GM18951 (cell line): ENCODE data around the gene PRH2.

Source experiments
- POLR2A ChIP-seq: IDR thresholded peaks from 4 replicates; pipeline ENCODE4 v1.6.1; 2011; ENCODE audit warnings: mild to moderate bottlenecking; ENCODE audit not compliant: insufficient read length, insufficient read depth; ENCODE audit errors: extremely low read depth
- in situ Hi-C: fragments of 300-500 bp; cut with MboI; formaldehyde crosslinking; loops from one replicate; pipeline ENCODE4 v1.12.0; 2022; ENCODE audit warnings: low sequenced_read_pairs, mixed read lengths, inconsistent platforms; ENCODE audit not compliant: unreplicated experiment

The PRH2 gene

DNA sequence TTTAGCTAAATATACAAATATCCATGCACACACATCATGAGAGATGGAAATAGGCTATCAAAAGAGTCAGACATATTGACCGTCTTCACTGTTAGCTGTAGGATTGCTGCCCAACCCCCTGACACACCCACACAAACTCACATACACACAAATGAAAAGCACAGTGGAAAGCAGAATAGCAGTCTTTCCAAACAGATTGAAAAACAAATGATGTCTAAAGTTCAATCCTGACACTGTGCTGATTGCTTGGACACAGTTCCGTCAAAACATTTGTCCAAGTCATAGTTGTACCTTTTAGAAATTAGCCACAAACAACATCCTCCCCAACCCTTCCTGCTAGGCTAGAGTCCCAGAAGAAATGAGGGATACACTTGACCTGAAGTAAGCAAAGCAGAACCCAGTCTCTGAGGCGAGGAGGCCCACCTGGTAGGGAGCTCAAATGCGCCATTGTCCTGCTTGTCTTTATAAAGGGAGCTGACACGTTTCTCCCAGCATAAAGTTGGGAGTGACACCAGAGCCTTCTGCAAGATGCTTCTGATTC is at the start of gene PRH2:
Gene PRH2, plus strand, starts transcription at position 491 of the 541 bp plus-strand sequence. Its CDS starts 38 bp downstream, at position 529.
- in situ Hi-C loops, result no loop called here
- no peak for TF ChIP-seq POLR2A

DNA sequence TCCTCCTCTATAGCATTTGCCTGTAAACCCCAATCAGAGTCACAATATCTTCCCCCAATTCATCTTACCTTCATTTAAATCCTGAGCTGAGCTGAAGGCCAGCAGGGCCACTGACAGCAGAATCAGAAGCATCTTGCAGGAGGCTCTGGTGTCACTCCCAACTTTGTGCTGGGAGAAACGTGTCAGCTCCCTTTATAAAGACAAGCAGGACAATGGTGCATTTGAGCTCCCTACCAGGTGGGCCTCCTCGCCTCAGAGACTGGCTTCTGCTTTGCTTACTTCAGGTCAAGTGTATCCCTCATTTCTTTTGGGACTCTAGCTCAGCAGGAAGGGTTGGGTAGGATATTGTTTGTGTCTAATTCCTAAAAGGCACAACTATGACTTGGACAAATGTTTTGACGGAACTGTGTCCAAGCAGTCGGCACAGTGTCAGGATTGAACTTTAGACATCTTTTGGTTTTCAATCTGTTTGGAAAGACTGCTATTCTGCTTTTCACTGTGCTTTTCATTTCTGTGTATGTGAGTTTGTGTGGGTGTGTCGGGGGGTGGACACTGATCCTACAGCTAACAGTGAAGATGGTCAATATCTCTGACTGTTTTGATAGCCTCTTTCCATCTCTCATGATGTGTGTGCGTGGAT is 44.8 kb upstream of the PRH2 start, which contains the start of gene PRH1:
Gene PRH1, minus strand, starts transcription at position 170 of the 640 bp plus-strand sequence. Its CDS starts 38 bp downstream, at position 132.
- in situ Hi-C loops, result no loop called here
- TF ChIP-seq POLR2A, result no peak

DNA sequence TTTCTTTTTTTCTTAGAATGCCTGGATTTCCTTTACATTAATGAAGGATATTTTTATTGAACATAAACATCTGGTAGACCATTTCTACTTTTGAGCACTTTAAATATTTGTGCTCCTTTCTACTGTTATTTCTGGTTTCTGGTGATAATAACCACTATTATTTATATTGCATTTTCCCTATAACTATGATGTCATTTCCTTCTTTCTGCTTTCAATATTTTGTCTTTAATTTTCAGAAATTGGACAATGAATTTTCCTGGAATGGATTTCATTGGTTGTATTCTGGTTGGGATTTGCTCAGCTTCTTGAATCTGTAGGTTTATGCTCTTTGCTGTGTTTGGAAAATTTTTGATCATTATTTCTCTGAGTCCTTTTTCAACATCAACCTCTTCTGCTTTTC is 39.8 kb upstream of the PRH2 start:
- in situ Hi-C loops, result no loop called here
- no peak for TF ChIP-seq POLR2A

DNA sequence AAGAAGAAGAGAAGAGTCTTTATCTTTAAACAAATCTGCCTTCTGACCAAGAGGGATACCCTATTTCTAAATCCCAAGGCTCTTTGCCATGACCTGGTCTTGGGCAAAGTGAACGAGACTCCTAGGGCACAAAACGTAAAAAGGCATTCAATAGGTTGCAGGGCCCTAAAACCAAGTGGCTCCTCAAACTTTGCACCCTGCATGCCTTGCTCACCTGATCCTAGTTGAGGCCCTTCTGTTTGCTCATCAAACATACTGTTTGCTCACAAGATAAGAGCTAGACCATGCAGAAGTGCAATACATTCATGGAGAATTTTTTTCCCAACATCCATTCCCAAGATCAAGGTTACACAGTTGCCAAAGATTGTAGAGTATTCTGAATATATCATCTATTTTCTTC is 37.1 kb upstream of the PRH2 start:
- in situ Hi-C loops, result no loop called here
- TF ChIP-seq POLR2A, result no peak

DNA sequence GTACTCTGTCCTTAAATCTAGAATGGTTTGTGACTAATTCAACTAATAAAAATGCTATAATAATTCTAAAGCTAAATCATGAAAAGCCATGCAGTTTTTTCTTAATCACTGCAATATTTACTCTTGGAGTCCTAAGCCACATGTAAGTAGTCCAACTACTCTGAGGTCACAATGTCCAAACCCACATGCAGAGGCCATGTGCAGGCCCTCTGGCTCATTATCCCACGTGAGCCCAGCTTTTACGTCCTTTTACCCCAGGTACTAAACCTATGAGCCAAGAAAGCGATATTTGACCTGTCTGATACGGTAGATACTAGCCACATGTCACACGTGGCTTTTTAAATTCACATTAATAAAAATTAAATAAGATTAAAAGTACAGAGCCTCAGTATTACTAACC is 32.2 kb upstream of the PRH2 start:
- in situ Hi-C loops, result no loop called here
- no peak for TF ChIP-seq POLR2A

DNA sequence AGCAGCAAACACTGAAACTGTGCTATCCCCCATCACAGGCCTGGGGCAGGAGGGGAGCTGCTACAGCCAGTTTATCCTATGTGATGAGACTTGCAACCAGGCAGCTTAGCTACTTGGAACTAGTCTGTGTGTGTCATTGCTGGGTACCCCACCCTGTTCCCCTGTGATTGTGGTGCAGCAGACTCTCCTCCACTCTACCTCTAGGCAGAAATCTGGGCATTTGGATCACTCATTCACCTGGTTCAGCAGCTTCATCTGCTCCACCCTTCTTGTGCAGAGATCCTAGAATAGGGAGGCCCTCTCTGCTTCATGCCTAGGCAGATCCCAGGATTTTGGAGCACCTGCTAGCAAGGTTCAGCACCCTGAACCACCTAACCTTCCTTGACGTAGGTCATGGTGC is 28.5 kb upstream of the PRH2 start:
- no peak for TF ChIP-seq POLR2A
- in situ Hi-C loops, result no loop called here

DNA sequence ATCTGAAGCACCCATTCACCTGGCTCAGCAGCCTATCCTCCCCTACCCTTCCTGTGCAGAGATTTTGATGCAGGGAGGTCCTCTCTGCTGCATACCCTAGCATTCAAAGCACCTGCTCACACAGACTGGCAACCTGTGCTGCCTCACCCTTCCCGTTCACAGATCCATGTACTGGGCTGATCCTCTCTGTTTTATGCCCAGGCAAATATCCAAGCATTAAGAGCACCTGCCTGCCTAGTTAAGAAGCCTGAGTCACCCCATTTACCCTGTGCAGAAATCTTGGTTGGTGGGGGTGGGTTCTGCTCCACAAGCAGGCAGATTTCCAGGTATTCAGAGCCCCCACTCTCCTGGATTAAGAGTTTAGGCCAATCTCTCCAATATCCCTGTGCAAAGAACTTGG is 28.1 kb upstream of the PRH2 start:
- no peak for TF ChIP-seq POLR2A
- in situ Hi-C loops, result no loop called here

DNA sequence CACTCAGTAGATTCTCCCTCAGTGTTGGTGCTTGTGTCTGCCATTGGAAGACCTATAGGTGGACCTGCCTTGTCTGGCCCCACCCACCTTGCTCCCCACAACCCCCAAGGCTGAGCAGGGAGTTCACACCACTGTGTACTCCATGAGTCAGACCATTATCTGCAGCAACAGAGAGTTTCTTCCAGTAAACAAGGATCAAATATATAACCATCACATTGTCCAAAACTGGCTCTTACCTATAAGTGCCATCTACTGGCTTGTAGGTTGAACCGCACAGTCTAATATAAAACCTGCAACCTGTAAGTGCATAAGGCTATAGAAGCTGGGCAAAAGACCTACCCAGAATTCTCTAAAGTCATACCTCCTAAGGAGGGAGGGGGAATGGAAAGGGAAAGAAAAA is 27.6 kb upstream of the PRH2 start:
- in situ Hi-C loops, result no loop called here
- TF ChIP-seq POLR2A, result no peak

DNA sequence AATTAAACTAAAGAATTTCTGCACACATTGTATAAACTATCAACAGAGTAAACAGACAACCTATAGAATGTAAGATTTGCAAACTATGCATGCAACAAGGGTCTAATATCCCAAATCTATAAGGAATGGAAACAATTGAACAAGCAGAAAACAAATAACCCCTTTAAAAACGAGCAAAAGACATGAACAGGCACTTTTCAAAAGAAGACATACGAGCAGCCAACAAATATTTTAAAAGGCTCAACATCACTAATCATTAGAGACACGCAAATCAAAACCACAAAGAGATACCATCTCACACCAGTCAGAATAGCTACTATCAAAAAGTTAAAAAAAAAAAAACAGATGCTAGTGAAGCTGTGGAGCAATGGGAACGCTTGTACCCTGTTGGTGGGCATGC is 24.4 kb upstream of the PRH2 start:
- TF ChIP-seq POLR2A, result no peak
- in situ Hi-C loops, result no loop called here

DNA sequence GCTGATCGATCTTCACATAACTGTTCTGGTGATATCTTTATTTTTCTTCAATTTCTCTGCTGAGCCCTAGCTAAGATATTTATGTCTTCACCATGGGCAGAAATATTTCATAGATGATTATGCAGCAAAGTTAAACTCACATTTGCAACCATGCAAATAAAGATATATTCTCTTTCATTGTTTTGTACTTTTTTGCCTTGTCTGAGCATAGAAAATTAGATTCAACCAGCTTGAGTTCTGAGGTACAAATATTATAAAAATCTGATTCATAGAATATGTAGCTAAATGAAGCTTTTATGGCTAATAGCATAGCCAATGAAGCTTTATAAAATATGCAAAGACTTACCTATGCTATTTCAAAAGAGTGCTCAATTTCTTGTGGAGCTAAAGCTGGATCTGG is 19.6 kb upstream of the PRH2 start, which contains the start of gene TAS2R13:
Gene TAS2R13, minus strand, starts transcription at position 101 of the 400 bp plus-strand sequence. CDS start 264 bp downstream, outside the sequence.
- in situ Hi-C loops, result no loop called here

DNA sequence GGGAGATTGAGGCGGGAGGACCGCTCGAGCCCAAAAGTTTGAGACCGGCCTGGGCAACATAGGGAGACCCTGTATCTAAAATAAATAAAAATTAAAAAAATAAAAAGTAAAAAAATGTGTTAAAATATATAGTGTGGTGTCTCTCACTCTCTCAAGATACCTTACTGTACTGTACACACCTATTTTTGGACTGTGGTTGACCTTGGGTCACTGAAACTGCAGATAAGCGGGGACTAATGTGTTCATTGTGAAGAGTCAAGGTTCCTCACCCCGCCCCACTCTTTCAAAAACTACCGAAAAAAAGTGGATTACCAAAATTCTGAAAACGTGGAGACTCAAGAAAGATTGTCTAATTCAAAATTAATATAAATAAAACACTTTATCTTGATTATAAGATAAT is 18.7 kb upstream of the PRH2 start:
- no peak for TF ChIP-seq POLR2A
- in situ Hi-C loops, result no loop called here

More for the DNA sequence above, 19.6 kb upstream of the PRH2 start, which contains the start of gene TAS2R13:
- no peak for TF ChIP-seq POLR2A

DNA sequence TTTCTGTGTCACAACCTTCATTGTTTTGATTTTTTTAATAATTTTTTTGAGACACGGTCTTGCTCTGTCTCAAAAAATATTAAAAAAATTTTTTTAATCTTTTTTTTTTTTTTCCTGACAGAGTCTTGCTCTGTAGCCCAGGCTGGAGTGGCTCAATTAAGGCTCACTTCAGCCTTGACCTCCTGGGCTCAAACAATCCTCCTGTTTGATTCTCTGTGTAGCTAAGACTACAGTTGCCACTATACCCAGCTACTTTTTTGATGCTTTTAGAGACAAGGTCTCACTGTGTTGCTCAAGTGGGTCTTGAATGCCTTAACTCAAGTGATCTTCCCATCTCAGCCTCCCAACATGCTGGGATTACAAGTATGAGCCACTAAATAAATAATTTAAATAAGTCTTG is 9.2 kb upstream of the PRH2 start:
- no peak for TF ChIP-seq POLR2A
- in situ Hi-C loops, result no loop called here

DNA sequence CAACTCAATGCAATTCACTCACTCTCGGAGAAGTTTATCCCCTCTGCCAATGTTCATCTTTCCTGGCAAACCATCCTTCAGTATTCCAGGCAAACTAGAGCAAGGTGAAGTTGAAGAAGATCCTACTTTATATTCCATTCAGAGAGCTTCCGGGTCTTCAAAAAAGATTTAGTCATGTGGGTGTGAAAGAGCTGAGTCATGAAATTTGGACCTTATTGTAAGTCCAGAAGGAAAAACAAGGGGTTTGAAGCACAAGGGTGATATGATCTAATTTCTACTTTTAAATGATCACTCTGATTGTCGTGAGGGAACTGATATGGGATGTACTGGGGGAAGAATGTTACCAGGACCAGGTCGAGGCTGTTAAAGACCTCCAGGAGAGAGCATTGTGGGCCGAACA is 2.8 kb upstream of the PRH2 start:
- in situ Hi-C loops, result no loop called here
- no peak for TF ChIP-seq POLR2A

DNA sequence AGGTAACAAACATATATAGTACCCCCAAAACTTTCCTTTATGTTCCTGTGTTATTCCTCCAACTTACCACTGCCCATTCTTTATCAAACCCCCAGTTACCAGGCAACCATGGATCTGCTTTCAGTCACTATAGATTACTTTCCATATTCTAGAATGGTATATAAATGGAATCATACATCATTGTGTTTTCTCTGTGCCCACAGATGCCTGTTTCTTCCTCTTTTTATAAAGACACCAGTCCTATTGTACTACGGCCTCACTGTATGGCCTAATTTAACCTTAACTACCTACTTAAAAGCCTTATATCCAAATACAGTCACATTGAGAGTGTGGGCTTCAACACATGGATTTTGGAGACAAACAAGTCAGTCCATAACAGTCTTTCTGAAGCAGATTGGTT is 7.5 kb downstream of the PRH2 start:
- no peak for TF ChIP-seq POLR2A
- in situ Hi-C loops, result no loop called here

DNA sequence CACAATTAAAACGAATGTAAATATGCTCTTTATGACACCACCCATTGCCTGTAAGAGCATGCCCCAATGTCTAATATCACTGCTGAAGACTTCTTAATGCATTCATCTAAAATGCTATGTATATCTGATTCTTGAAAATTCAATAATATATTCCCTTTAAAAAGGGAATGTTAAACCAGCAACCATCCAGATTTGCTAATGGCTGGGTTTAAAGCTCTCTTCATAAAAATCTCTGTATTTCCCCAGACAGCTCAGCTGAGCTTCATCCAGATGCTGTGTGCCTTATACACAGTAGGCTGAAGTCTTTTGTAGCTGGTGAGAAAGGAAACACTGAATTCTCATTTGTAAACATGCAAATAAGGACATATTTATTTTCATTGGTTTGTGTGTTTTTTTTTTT is 10.1 kb downstream of the PRH2 start, which contains the start of gene TAS2R14:
Gene TAS2R14, minus strand, starts transcription at position 101 of the 400 bp plus-strand sequence. Its CDS starts 56 bp downstream, at position 45.
- in situ Hi-C loops, result no loop called here
- TF ChIP-seq POLR2A, result no peak

DNA sequence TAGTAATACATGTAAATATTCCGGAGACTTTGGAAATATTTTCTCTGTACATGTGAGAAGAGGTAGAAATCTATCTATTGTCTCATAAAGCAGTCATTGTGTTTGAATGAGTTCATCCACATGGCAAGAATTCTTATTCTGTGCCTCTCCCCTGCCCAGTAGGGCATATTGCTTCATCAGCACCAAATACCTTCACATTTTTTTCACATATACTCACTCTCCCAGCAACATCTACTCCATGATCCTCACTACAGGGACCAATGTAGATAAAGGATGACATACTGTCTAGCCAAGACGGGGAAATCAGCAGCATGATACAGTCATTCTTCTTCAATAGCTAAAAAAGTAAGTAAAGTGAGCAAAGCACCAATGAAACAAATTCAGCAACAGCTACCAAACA is 11.4 kb downstream of the PRH2 start:
- in situ Hi-C loops, result no loop called here
- TF ChIP-seq POLR2A, result no peak
